WERI-Rb-1 (cell line): ENCODE results near the gene RAB6B.

ENCODE experiments used
- DNase-seq: peaks from one replicate; pipeline ENCODE4 v3.0.0-alpha.2; 2020
- H3K27ac ChIP-seq: fragments of 250-450 bp; sonication (Bioruptor Pico); 2 replicates; pipeline ENCODE4 v1.5.1; 2020; ENCODE audit warnings: mild to moderate bottlenecking, moderate library complexity
- H3K27me3 ChIP-seq: fragments of 250-450 bp; sonication (Bioruptor Pico); 2 replicates; pipeline ENCODE4 v1.5.1; 2021; ENCODE audit warnings: mild to moderate bottlenecking, low read depth, moderate library complexity; ENCODE audit not compliant: insufficient read depth, severe bottlenecking
- H3K36me3 ChIP-seq: fragments of 250-450 bp; sonication (Bioruptor Pico); 2 replicates; pipeline ENCODE4 v1.5.1; 2020; ENCODE audit warnings: mild to moderate bottlenecking, moderate library complexity
- H3K4me3 ChIP-seq: 2 replicates; pipeline ENCODE4 v1.5.1; 2011; ENCODE audit warnings: low read depth, mild to moderate bottlenecking, control low read depth, low read length
- H3K9me3 ChIP-seq: fragments of 250-450 bp; sonication (Bioruptor Pico); 2 replicates; pipeline ENCODE4 v1.5.1; 2021; ENCODE audit warnings: mild to moderate bottlenecking, moderate library complexity; ENCODE audit not compliant: severe bottlenecking
- TF ChIP-seq, protein P1 (sequence below): IDR thresholded peaks from 2 replicates; pipeline ENCODE4 v1.5.1; 2011; ENCODE audit warnings: low read depth, mild to moderate bottlenecking, control low read depth, inconsistent platforms, low read length

RAB6B gene

DNA sequence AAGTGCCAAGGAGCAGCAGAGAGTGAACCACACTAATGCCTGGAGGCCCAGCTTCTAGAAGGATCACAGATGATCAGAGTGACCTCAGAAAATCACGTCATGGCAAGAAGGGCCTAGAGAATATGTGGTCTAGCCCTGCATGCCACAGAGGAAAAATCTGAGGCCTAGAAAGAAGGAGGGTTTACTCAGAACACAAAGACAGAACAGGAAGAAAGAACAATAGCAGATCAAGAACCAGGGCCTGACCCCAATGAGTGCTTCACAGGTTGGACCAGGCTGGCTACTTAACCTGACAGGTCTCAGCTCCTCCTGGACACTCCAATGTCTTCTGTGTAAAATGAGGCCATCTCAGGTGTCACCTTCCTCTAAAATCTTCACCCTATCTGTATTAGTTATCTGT is 14.2 kb downstream of the RAB6B start:
- no peaks in the 10 kb centered on the region for H3K36me3 ChIP-seq
- peaks cover 6% of the 10 kb centered on the region for H3K9me3 ChIP-seq
- H3K27ac ChIP-seq, result no peak overlapping the region
- H3K27me3 ChIP-seq, result peaks cover 19% of the 10 kb centered on the region
- TF ChIP-seq, protein P1, sequence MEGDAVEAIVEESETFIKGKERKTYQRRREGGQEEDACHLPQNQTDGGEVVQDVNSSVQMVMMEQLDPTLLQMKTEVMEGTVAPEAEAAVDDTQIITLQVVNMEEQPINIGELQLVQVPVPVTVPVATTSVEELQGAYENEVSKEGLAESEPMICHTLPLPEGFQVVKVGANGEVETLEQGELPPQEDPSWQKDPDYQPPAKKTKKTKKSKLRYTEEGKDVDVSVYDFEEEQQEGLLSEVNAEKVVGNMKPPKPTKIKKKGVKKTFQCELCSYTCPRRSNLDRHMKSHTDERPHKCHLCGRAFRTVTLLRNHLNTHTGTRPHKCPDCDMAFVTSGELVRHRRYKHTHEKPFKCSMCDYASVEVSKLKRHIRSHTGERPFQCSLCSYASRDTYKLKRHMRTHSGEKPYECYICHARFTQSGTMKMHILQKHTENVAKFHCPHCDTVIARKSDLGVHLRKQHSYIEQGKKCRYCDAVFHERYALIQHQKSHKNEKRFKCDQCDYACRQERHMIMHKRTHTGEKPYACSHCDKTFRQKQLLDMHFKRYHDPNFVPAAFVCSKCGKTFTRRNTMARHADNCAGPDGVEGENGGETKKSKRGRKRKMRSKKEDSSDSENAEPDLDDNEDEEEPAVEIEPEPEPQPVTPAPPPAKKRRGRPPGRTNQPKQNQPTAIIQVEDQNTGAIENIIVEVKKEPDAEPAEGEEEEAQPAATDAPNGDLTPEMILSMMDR, result no peak
- H3K4me3 ChIP-seq, result no peak overlapping the region
- DNase-seq, result no peak

DNA sequence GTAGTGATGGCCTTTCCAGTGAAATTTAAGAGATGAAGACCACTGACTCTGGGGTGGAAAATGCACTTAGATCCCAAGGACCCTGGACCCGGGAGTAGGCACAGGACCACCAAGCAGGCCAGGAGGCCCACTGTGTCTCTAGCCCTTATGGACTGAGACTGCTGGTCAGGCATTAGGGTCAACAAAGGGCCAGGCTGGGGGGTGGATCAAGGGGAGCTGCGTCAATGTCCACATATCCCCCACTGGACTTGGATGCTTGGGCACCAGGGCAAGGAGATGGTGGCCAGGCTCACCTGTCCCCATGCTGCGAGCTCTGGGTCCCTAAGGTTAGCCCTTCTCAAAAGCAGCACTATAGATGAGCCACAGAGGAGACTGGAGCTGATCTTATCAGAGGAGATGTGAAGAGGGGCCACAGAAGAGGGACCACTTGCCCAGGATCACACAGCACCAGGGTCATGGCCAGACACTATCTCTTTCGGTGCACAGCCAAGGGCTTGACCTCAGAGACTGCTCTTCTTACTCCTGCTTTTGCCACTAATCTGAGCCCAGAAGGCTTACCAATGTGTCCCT is 14.7 kb downstream of the RAB6B start:
- Histone ChIP-seq H3K9me3 (peaks cover 6% of the 10 kb centered on the region), H3K36me3 (no peaks in the 10 kb centered on the region), H3K27me3 (peaks cover 14% of the 10 kb centered on the region), H3K27ac (no peak overlapping the region), H3K4me3 (no peak overlapping the region)
- TF ChIP-seq, protein P1, result no peak
- no peak for DNase-seq

DNA sequence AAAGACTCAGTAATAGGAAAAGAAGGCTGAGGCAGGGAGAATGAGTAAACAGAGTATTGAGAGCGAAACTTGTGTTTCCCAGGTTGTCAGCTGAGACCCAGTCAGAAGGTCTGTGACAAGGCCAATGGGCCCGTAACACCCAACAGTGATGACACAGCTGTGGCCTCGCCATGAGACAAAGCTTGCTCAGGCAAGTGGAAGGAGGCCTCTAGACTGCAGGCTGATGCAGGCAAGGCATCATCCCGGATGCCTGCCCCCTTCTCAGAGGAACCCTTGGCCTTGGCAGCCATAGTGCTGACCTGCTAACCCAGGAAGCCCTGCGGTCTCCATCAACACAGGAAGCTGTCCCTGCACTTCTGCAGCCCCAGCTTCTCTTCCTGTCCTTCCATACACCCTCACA is 15.4 kb downstream of the RAB6B start:
- no peaks in the 10 kb centered on the region for H3K36me3 ChIP-seq
- peaks cover 6% of the 10 kb centered on the region for H3K9me3 ChIP-seq
- H3K27ac ChIP-seq, result no peak overlapping the region
- no peak overlapping the region for H3K4me3 ChIP-seq
- TF ChIP-seq, protein P1, result no peak
- H3K27me3 ChIP-seq, result peaks cover 8% of the 10 kb centered on the region
- DNase-seq, result no peak

DNA sequence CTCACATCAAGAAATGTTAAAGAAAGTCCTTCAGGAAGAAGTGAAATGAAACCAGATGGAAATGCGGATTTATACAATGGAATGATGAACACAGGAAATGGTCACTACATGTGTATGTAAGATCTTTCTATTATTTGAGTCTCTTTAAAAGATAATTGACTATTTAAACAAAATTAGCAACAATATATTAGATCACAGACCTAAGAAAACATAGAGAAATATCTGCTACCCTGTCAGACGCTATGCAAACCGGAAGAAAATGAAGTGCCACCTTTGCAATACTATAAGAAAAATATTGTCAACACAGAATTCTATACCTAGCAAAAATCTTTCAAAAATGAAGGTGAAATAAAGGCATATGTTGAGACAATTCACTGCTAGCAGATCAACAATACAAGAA is 17.2 kb downstream of the RAB6B start:
- no peaks in the 10 kb centered on the region for H3K36me3 ChIP-seq
- no peak overlapping the region for H3K27ac ChIP-seq
- TF ChIP-seq, protein P1, result no peak
- peaks cover 6% of the 10 kb centered on the region for H3K9me3 ChIP-seq
- no peak overlapping the region for H3K4me3 ChIP-seq
- H3K27me3 ChIP-seq, result peaks cover 6% of the 10 kb centered on the region
- DNase-seq, result no peak

DNA sequence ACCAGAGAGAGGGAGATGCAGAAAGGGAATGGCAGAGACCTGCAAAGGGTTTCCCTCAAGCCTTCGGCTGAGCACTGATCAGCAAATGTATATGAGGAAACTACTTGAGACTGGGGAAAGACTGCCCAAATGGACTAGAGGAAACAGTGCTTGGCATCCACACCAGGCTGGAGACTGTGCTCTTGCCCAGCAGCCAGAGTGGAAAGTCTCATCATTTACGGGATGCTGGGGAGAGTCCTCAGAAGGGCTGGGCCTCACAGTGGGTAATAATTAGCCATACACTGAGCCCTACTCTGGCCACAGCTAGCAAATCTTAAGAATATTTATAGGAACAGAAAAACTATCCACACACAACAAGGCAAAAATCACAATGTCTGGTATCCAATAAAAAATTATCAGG is 18.5 kb downstream of the RAB6B start:
- no peaks in the 10 kb centered on the region for H3K27me3 ChIP-seq
- no peaks in the 10 kb centered on the region for H3K36me3 ChIP-seq
- H3K9me3 ChIP-seq, result peaks cover 5% of the 10 kb centered on the region
- TF ChIP-seq, protein P1, result no peak
- no peak for DNase-seq
- H3K27ac ChIP-seq, result no peak overlapping the region
- H3K4me3 ChIP-seq, result no peak overlapping the region

DNA sequence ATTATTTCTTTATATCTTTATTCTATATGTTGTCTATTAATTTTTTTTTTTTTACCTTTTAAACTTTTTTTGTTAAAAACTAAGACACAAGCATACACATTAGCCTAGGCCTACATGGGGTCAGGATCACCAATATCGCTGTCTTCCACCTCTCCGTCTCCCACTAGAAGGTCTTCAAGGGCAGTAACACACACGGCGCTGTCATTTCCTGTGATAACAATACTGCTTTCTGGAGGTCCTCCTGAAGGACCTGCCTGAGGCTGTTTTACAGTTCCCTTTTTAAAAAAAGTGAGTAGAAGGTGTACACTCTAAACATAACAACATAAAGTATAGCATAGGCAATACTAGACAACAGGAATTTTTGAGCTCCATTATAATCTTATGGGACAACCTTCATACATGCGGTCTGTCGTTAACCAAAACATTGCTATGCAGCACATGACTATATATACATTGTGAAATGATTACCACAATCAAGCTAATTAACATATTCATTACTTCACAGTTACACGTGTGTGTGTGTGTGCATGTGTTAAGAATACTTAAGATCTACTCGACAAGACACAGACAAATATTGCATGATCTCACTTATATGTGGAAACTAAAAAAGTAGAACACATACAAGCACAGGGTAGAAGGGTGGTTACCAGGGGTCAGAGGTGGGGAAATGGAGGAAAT is 20.8 kb downstream of the RAB6B start:
- no peak for DNase-seq
- Histone ChIP-seq H3K4me3 (no peak overlapping the region), H3K27me3 (peaks cover 3% of the 10 kb centered on the region), H3K27ac (no peak overlapping the region), H3K36me3 (no peaks in the 10 kb centered on the region), H3K9me3 (no peaks in the 10 kb centered on the region)
- TF ChIP-seq, protein P1, result no peak
